ENCODE results near the gene NDUFAF8.

GRCh38 chr17:81282141-81282540 is 43.0 kb downstream of the NDUFAF8 start:
- TF ChIP-seq CTCF (IDR thresholded peaks at IDR 0.05; ENCODE audit: borderline replicate concordance, extremely low read depth, low read length, poor library complexity, severe bottlenecking) (no peak), EZH2 (IDR thresholded peaks at IDR 0.05; ENCODE audit: borderline replicate concordance, low read depth, low read length, severe bottlenecking) (no peak)

All from DND-41 (cell line).